GM13977 (cell line): Measurements from ENCODE around the gene CHRNB1.
"Not testable (repeated sequence)": the region's sequence is repeated elsewhere in the genome, so short reads cannot be mapped to it uniquely, and the experiment has no call there.

Source experiments
- DNase-seq: peaks from one replicate; pipeline ENCODE4 v3.0.0; 2012; ENCODE audit warnings: low spot score
- CTCF ChIP-seq: IDR thresholded peaks from 2 replicates; pipeline ENCODE4 v1.5.1; 2012; ENCODE audit warnings: mild to moderate bottlenecking, control low read depth; ENCODE audit not compliant: insufficient read depth; ENCODE audit errors: extremely low read depth, missing control alignments
- in situ Hi-C: fragments of 300-500 bp; cut with MboI; formaldehyde crosslinking; loops from one replicate; pipeline ENCODE4 v1.12.0; 2022; ENCODE audit warnings: low sequenced_read_pairs, low pct_unique_long_range_greater_than_20kb, mixed read lengths, inconsistent platforms; ENCODE audit not compliant: unreplicated experiment

CHRNB1 gene

GRCh38 chr17:7466639-7467341, 21.9 kb downstream of the CHRNB1 start:
- DNase-seq: no peak
- TF ChIP-seq CTCF: no peak
- in situ Hi-C loops: no loop called here

- TF ChIP-seq CTCF: no peak
- DNase-seq: no peak
- in situ Hi-C loops: no loop called here
Observed at GRCh38 chr17:7467498-7467897, 22.6 kb downstream of the CHRNB1 start.

- no peak for TF ChIP-seq CTCF
- in situ Hi-C loops: no loop called here
- DNase-seq: no peak
Observed at GRCh38 chr17:7468290-7468689, 23.4 kb downstream of the CHRNB1 start.

GRCh38 chr17:7468804-7469389, 24.0 kb downstream of the CHRNB1 start:
- no peak for DNase-seq

GRCh38 chr17:7469843-7470242, 25.0 kb downstream of the CHRNB1 start:
- not testable (repeated sequence) for DNase-seq

More at GRCh38 chr17:7468804-7469389, 24.0 kb downstream of the CHRNB1 start:
- in situ Hi-C loops: no loop called here
- no peak for TF ChIP-seq CTCF

GRCh38 chr17:7470457-7470973, 25.7 kb downstream of the CHRNB1 start:
- DNase-seq, in situ Hi-C loops: not testable (repeated sequence)

More at GRCh38 chr17:7469843-7470242, 25.0 kb downstream of the CHRNB1 start:
- in situ Hi-C loops: not testable (repeated sequence)

- no peak for TF ChIP-seq CTCF
- in situ Hi-C loops: no loop called here
- DNase-seq: no peak
Observed at GRCh38 chr17:7471729-7472128, 26.9 kb downstream of the CHRNB1 start.

GRCh38 chr17:7474767-7475166, 29.9 kb downstream of the CHRNB1 start:
- DNase-seq, in situ Hi-C loops: not testable (repeated sequence)
